NT2/D1 (cell line): ENCODE data around the gene ATP13A5.

Experiments
- DNase-seq: peaks from one replicate; pipeline ENCODE4 v3.0.0-alpha.2; 2011; ENCODE audit warnings: low read depth, low spot score
- H3K27me3 ChIP-seq: 2 replicates; pipeline ENCODE4 v1.6.0; 2011; ENCODE audit warnings: mild to moderate bottlenecking; ENCODE audit not compliant: insufficient read length, insufficient read depth
- H3K36me3 ChIP-seq: 2 replicates; pipeline ENCODE4 v1.6.1; 2011; ENCODE audit warnings: mild to moderate bottlenecking, low read length, mixed read lengths; ENCODE audit not compliant: insufficient read depth, insufficient read length
- H3K4me1 ChIP-seq: 2 replicates; pipeline ENCODE4 v1.5.1; 2011; ENCODE audit not compliant: insufficient read depth, insufficient read length
- H3K4me3 ChIP-seq: 2 replicates; pipeline ENCODE4 v1.5.1; 2011; ENCODE audit warnings: low read depth; ENCODE audit not compliant: insufficient read length
- H3K9ac ChIP-seq: 2 replicates; pipeline ENCODE4 v1.6.0; 2011; ENCODE audit warnings: low read depth; ENCODE audit not compliant: insufficient read length
- H3K9me3 ChIP-seq: 2 replicates; pipeline ENCODE4 v1.5.1; 2011; ENCODE audit warnings: mild to moderate bottlenecking, low read length; ENCODE audit not compliant: insufficient read depth
- SUZ12 ChIP-seq: IDR thresholded peaks from 2 replicates; pipeline ENCODE4 v1.6.1; 2011; ENCODE audit not compliant: insufficient read length, insufficient read depth; ENCODE audit errors: extremely low read depth
- YY1 ChIP-seq: IDR thresholded peaks from 2 replicates; pipeline ENCODE4 v1.6.1; 2011; ENCODE audit not compliant: insufficient read length, insufficient read depth
- ZNF274 ChIP-seq: IDR thresholded peaks from 2 replicates; pipeline ENCODE4 v1.6.1; 2011; ENCODE audit warnings: mild to moderate bottlenecking, low read depth, low read length

ATP13A5 gene

GRCh38 chr3:193375614-193376013 is 2.9 kb downstream of the ATP13A5 start:
- Histone ChIP-seq H3K36me3 (no peaks in the 10 kb centered on the region), H3K9ac (no peak overlapping the region), H3K4me1 (no peaks in the 10 kb centered on the region), H3K4me3 (no peak overlapping the region), H3K9me3 (no peaks in the 10 kb centered on the region), H3K27me3 (no peaks in the 10 kb centered on the region)
- TF ChIP-seq ZNF274 = no peak
- TF ChIP-seq YY1 = no peak
- DNase-seq = no peak

GRCh38 chr3:193372783-193373182 is 5.8 kb downstream of the ATP13A5 start:
- no peaks in the 10 kb centered on the region for H3K27me3 ChIP-seq
- TF ChIP-seq ZNF274 (no peak), YY1 (no peak), SUZ12 (no peak)
- no peak overlapping the region for H3K9ac ChIP-seq
- no peak overlapping the region for H3K4me3 ChIP-seq
- DNase-seq = no peak
- no peaks in the 10 kb centered on the region for H3K9me3 ChIP-seq
- H3K36me3 ChIP-seq = no peaks in the 10 kb centered on the region
- no peaks in the 10 kb centered on the region for H3K4me1 ChIP-seq

GRCh38 chr3:193367868-193368267 is 10.7 kb downstream of the ATP13A5 start:
- Histone ChIP-seq H3K9me3 (no peaks in the 10 kb centered on the region), H3K4me3 (no peak overlapping the region), H3K36me3 (no peaks in the 10 kb centered on the region), H3K9ac (no peak overlapping the region), H3K27me3 (no peaks in the 10 kb centered on the region), H3K4me1 (no peaks in the 10 kb centered on the region)
- no peak for TF ChIP-seq YY1
- no peak for TF ChIP-seq ZNF274
- TF ChIP-seq SUZ12 = no peak
- DNase-seq = no peak

- H3K4me3 ChIP-seq = no peak overlapping the region
- H3K9ac ChIP-seq = no peak overlapping the region
- H3K36me3 ChIP-seq = no peaks in the 10 kb centered on the region
- no peaks in the 10 kb centered on the region for H3K27me3 ChIP-seq
- H3K9me3 ChIP-seq = no peaks in the 10 kb centered on the region
- H3K4me1 ChIP-seq = no peaks in the 10 kb centered on the region
- no peak for TF ChIP-seq SUZ12
- no peak for TF ChIP-seq YY1
- TF ChIP-seq ZNF274 = no peak
- no peak for DNase-seq
Observed at GRCh38 chr3:193357291-193357690, 21.3 kb downstream of the ATP13A5 start.

GRCh38 chr3:193354423-193354822 is 24.1 kb downstream of the ATP13A5 start:
- Histone ChIP-seq H3K36me3 (no peaks in the 10 kb centered on the region), H3K9ac (no peak overlapping the region), H3K9me3 (no peaks in the 10 kb centered on the region), H3K4me1 (no peaks in the 10 kb centered on the region), H3K4me3 (no peak overlapping the region), H3K27me3 (no peaks in the 10 kb centered on the region)
- DNase-seq = no peak
- TF ChIP-seq SUZ12 (no peak), YY1 (no peak), ZNF274 (no peak)

- DNase-seq = no peak
- Histone ChIP-seq H3K4me3 (no peak overlapping the region), H3K9me3 (no peaks in the 10 kb centered on the region), H3K4me1 (peaks cover 4% of the 10 kb centered on the region), H3K9ac (no peak overlapping the region), H3K27me3 (no peaks in the 10 kb centered on the region), H3K36me3 (no peaks in the 10 kb centered on the region)
- TF ChIP-seq ZNF274 (no peak), SUZ12 (no peak), YY1 (no peak)
Observed at GRCh38 chr3:193350744-193351143, 27.8 kb downstream of the ATP13A5 start.

- peaks cover 4% of the 10 kb centered on the region for H3K4me1 ChIP-seq
- H3K4me3 ChIP-seq = no peak overlapping the region
- no peaks in the 10 kb centered on the region for H3K27me3 ChIP-seq
- no peaks in the 10 kb centered on the region for H3K9me3 ChIP-seq
- no peak for DNase-seq
- no peaks in the 10 kb centered on the region for H3K36me3 ChIP-seq
- TF ChIP-seq YY1 = no peak
- TF ChIP-seq ZNF274 = no peak
- no peak for TF ChIP-seq SUZ12
- H3K9ac ChIP-seq = no peak overlapping the region
Observed at GRCh38 chr3:193348686-193349085, 29.9 kb downstream of the ATP13A5 start.
